UCSD-AML1 (cell line): ENCODE data around the gene CYP2A7.
"Not testable (repeated sequence)": the region's sequence is repeated elsewhere in the genome, so short reads cannot be mapped to it uniquely, and the experiment has no call there.

ENCODE experiments used
- DNase-seq: peaks from one replicate; lab custom pipeline; 2025; ENCODE audit not compliant: unreplicated experiment; lab: John Stamatoyannopoulos, UW

Gene CYP2A7

DNA sequence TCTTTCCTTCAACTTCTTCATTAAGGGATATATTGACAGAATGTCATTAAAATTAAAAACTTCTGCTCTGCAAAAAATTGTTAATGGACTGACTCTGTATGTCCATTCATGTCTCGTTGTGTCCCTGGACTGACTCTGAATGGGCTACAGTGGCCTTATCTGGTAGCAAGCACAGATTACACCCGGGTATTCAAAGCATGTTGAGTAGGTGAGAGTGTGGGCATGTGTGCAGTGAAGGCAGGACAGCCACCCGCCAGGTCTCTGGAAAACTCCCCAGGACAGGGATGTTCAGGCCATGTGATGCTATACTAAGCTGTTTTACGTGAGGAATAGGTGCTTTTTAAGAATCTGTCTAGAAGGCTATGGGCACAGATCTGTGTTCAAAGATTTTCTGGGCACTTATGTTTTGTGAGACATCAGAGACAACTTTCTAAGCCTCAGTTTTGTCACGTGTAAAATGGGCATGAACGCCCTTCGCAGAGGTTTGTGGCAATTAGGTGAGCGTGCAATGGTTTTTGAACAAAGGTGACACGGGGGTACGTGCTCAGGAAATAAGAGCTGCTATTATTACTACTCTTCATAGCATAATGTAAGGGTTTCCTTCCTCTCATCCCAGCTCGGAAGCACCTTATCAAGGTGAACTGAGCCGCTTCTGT lies 38.9 kb downstream of the CYP2A7 start:
- DNase-seq, result not testable (repeated sequence)

DNA sequence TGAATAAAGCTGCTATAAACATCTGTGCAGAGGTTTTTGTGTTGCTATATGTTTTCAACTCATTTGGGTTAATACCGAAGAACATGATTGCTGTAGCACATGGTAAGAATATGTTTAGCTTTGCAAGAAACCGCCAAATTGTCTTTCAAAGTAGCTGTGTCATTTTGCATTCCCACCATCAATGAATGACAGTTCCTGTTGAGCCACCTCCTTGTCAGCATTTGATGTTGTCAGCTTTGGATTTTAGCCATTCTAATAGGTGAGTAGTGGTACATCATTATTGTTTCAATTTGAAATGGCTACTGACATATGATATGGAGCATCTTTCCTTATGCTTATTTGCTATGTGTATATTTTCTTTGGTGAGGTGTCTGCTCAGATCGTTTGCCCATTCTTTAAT lies 40.0 kb downstream of the CYP2A7 start:
- DNase-seq, result not testable (repeated sequence)

DNA sequence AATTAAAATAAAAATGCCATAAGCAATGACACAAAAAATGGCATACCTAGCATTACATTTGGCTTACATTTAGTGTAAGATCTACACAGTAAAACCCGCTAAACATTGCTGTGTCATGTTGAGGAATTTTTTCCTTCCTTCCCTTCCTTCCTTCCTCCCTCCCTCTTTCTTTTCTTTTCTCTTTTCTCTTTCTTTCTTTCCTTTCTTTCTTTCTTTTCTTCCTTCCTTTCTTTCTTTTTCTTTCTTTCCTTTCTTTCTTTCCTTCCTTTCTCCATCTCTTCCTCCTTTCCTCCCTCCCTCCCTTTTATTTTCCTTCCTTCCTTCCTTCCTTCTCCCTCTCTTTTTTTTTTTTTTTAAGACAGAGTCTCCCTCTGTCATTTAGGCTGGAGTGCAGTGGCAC lies 43.6 kb downstream of the CYP2A7 start:
- not testable (repeated sequence) for DNase-seq

DNA sequence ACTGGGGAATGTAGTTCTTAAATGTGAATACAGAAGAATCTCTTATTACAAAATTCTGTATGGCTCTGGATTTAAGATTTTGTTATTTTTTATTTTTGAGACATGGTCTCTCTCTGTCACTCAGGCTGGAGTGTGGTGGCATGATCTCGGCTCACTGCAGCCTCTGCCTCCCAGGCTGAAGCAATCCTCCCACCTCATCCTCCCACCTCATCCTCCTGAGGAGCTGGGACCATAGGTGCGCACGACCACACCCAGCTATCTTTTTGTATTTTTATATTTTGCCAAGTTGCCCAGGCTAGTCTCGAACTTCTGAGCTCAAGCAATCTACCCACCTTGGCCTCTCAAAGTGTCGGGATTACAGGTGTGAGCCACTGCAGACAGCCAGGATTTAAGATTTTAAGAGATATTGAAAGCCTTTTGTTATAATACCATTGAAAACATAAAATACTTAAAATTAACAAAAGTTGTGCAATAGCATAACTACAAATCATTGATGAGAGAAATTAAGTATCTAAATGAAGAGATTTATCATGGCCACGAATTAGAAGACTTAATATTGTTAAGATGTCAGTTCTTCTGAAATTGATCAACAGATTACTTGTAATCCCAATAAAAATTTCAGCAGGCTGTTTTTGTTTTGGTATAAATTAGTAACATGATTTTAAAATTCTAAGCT lies 45.1 kb downstream of the CYP2A7 start:
- no peak for DNase-seq

DNA sequence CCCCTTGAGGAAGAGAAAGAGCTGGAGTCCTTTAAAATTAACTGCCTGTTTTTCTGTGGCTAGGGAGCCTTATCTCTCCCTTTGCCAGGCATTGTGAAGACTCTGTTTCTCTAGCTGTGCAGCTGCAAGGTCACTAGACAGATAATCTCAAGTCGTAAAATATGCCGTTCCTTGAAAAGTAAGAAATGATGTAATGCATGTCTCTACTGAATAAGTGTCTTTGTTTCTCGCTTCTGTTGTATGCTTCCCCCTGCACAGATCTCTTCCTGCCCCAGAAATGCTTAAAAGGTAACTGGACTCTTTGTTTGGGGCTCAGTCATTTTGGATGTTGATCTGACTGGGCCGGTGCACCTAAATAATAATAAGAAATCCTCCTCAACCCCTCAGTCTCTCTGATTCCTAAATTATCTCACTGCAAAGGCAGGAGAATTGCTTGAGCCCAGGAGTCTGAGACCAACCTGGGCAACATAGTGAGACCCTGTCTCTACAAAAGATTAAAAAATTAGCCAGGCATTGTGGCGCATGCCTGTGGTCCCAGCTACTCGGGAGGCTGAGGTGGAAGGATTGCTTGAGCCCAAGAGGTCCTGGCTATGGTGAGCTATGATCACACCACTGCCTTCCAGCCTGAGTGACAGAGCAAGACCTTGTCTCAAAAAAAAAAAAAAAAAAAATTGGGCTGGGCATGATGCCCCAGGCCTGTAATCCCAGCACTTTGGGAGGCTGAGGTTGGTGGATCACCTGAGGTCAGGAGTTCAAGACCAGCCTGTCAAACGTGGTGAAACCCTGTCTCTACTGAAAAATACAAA lies 48.1 kb downstream of the CYP2A7 start:
- not testable (repeated sequence) for DNase-seq

DNA sequence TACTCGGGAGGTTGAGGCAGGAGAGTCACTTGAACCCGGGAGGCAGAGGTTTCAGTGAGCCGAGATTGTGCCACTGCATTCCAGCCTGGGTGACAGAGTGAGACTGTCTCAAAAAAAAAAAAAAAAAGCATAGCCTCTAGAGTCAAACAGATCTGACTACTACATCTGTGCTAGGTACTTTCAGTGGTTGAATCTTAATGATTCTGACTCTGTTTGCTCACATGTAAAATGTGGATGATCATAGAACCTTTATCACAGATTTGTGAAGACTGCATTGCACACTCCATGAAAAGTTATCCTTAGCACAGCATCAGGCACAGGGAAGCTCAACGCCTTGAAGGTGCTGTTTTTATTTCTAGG lies 49.6 kb downstream of the CYP2A7 start:
- DNase-seq, result not testable (repeated sequence)

DNA sequence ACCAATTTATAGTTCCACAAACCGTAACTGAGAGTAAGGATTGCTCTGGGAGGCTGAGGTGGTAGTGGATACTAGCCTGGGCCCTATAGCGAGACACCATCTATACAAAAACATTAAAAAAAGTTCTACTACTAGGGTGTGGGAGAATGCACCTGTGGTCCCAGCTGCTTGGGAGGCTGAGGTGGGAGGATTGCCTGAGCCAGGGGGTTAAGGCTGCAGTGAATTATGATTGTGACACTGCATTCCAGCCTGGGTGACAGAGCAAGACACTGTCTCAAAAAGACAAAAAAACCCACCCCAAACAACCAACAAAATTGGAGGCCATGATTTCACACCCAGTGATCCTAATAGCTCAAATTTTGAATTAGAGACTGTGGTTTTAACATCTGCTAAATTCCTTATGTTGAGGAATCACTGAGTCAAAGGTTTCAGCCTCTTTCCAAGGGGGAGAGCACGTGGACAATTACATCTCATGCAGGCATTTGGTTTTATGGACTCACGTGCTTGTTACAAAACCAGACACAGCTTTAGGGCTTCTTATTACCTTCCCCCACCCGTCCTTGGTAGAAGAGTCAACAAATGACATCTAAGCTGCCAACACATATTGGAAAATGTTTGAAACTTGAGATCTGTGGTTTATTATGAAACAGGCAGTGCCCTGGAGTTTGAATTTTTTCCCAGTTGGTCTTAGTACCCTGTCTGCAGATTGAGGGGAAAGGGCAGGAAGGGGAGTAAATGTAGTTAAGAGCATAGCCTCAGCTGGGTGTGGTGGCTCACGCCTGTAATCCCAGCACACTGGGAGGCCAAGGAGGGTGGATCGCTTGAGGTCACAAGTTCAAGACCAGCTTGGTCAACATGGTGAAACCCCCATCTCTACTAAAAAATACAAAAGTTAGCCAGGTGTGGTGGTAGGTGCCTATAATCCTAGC lies 50.3 kb downstream of the CYP2A7 start:
- DNase-seq, result no peak

DNA sequence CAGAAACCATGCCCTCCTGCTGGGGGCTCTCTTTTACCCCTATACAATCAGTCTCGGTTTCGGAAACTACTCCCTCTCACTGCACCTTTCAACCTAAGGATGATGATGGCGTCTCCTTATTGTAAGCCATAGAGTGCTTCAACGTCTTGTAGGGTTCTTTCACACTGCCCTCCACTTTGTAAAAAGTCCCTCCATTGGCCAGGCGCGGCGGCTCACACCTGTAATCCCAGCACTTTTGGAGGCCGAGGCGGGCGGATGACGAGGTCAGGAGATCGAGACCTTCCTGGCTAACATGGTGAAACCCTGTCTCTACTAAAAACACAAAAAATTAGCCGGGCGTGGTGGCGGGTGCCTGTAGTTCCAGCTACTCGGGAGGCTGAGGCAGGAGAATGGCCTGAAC lies 51.3 kb downstream of the CYP2A7 start:
- not testable (repeated sequence) for DNase-seq

DNA sequence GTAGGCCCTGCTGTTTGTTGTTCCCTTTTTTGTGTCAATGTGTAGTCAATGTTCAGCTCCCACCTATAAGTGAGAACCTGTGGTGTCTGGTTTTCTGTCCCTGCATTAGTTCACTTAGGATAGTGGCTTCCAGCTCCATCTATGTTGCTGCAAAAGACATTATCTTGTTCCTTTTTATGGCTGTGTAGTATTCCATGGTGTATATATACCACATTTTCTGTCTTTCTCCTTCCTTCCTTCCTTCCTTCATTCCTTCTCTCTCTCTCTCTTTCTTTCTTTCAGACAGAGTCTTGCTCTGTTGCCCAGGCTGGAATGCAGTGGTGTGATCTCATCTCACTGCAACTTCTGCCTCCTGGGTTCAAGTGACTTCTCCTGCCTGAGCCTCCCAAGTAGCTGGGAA lies 52.8 kb downstream of the CYP2A7 start:
- DNase-seq, result no peak

DNA sequence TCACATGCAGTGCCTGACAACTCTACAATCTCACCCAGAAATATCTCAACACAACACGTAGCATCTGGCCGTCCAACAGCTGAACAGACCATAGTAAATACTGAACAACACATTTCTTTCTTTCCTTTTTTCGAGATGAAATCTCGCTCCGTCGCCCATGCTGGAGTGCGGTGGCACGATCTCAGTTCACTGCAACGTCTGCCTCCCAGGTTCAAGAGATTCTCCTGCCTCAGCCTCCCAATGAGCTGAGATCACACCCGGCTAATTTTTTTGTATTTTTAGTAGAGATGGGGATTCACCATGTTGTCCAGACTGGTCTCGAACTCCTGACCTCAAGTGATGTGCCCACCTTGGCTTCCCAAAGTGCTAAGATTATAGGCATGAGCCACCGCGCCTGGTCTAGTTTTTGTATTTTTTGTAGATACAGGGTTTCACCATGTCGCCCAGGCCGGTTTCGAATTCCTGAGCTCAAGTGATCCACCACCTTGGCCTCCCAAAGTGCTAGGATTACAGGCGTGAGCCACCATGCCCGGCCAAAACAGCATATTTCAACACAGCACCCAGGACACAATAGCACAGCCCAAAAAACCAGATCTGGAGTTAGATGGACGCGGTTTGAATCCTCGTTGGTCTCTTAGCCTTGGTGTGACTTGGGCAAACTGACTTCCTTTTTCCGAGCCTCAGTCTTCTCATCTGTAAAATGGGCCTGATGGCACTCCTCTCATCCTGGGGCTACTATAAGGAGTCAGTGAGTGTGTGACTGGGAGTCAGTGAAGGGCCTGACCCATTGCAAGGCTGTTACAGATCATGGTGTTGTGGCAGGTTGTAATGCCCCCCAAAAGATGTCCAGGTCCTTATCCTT lies 54.4 kb downstream of the CYP2A7 start:
- no peak for DNase-seq

DNA sequence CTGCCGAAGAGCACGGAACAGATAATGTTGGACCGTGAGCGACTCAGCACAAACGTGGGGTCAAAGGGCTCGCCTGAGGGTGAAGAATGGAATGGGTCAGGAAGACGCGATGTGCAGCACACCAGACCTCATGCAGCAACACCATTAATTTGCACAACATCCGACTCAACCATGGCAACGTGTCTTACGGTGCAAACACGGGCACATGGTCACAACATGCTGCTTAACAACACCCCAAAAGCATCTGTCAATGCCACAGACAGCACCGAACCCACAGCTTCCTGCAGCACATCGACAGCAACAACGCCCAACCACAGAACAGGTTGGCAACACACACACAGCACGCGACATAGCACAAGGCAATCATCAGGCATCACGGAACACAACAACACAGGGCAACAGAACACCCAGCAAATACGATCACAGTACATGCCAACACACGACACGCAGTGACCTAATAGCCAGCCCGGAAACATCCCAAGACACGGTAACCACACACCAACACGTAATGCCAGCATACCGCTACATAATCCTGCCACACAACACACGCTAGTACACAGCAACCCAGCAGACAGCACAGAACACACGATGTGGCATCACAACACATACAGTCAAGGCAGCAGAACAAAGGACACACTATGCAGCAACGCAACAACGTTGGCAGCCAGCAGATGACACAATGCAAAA lies 55.2 kb downstream of the CYP2A7 start:
- DNase-seq, result not testable (repeated sequence)

DNA sequence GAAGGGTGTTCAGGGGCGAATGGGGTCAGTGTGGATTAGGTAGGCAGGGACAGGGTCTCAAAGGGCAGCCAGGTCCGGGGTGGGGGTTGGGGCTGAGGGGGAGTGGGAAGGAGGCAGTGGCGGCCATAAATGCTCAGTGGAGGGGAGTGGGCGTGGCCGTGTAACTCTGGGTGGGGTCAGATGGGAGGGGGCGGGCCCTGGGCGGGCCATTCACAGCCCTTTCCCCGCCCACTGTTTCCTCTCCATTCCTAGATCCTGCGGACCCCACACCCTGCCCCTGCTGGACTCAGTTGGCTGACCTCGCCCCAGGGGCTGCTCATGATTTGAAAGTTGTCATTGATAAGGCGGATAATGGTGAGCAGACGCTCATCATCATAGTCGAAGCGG lies 55.7 kb downstream of the CYP2A7 start:
- DNase-seq, result not testable (repeated sequence)

DNA sequence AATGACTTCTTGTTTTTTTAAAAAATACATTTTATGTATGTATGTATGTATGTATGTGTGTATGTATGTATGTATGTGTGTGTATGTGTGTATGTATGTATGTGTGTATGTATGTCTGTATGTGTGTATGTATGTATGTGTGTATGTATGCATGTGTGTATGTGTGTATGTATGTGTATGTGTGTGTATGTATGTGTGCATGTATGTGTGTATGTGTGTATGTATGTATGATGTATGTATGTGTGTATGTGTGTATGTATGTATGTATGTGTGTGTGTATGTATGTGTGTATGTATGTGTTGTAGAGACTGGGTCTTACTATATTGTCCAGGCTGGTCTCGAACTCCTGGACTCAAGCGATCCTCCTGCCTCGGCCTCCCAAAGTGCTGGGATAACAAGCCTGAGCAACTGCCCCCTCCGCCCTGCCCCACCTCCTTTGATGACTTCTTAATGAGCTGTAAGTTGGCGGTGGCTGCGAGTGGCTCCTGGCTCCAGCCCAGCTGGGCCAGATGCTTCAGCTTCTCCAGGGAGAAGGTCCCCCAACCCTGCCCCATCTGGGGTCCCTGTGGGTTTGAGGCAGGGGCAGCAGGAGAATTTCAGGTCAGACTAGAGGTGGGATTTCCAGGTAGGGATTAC lies 56.5 kb downstream of the CYP2A7 start:
- DNase-seq, result not testable (repeated sequence)
